Esophagus squamous epithelium (tissue), 5 donors: ENCODE measurements around the gene TFE3. TPM values are rescaled to one million over a fixed set of nuclear protein-coding genes. Genes with fewer than 3 reads are reported as not detected.

Experiments used
- DNase-seq: peaks from one replicate; lab custom pipeline; 2025; lab: John Stamatoyannopoulos, UW
- H3K27ac ChIP-seq, 4 donors: fragments of 200-600 bp; sonication (generic); one replicate each; pipeline ENCODE4 v1.5.1; 2016 to 2019; ENCODE audit warnings: mild to moderate bottlenecking in 1 of 4
- H3K27me3 ChIP-seq, 4 donors: fragments of 200-600 bp; sonication (generic); 1 replicate in 3 of 4; 2 replicates in 1 of 4; pipeline versions ENCODE4 v1.5.1 to v1.6.0; 2017 to 2021; ENCODE audit warnings: antibody characterized with exemption in 1 of 4
- H3K36me3 ChIP-seq, 3 donors: fragments of 200-600 bp; sonication (generic); one replicate each; pipeline ENCODE4 v1.5.1; 2016 to 2019
- H3K4me1 ChIP-seq, 3 donors: fragments of 200-600 bp; sonication (generic); one replicate each; pipeline ENCODE4 v1.5.1; 2017 to 2019
- H3K4me3 ChIP-seq, 4 donors: fragments of 200-600 bp; sonication (generic); 1 replicate in 3 of 4; 2 replicates in 1 of 4; pipeline ENCODE4 v1.5.1; 2016 to 2019; ENCODE audit warnings: mild to moderate bottlenecking in 2 of 4, moderate library complexity in 1 of 4
- H3K9me3 ChIP-seq, 3 donors: fragments of 200-600 bp; sonication (generic); one replicate each; pipeline ENCODE4 v1.5.1; 2016 to 2019
- CTCF ChIP-seq, 6 experiments: fragments of 450-650 bp in 4 of 6; fragments of 200-600 bp in 2 of 6; sonication (generic) in 2 of 6; IDR thresholded peaks; one replicate each; pipeline ENCODE4 v1.5.1; 2016 to 2019; ENCODE audit warnings: antibody characterized with exemption in 6 of 6, mild to moderate bottlenecking in 4 of 6, moderate library complexity in 4 of 6
- POLR2A ChIP-seq, 4 donors: fragments of 450-650 bp; IDR thresholded peaks; one replicate each; pipeline ENCODE4 v1.6.1; 2017; ENCODE audit warnings: antibody characterized with exemption in 4 of 4, mild to moderate bottlenecking in 4 of 4, moderate library complexity in 3 of 4
- WGBS, 2 donors: methylation state at CpG; one replicate each; pipeline ENCODE4 v1.1.5; 2018; 5-methylcytosine and 5-hydroxymethylcytosine counted together
- intact Hi-C: fragments of 100-400 bp; cut with DNase I; formaldehyde crosslinking; loops from one replicate; pipeline ENCODE4 v1.15.0; 2022
- total RNA-seq, 4 donors: library from RNA; depleted of rRNA; stranded (reverse); fragments of >200 nt; gene quantifications; one replicate each; pipeline ENCODE4 v1.1.0, GENCODE V29; 2016
- donor health status: DM: yes; HTN: yes; CAD: no.

Gene TFE3
- total RNA-seq, 4 donors from 2014 or later: 24.3 to 48.4 (median 43.1) TPM

- H3K27me3 ChIP-seq: no peaks in the 10 kb centered on the region
- no peaks in the 10 kb centered on the region for H3K9me3 ChIP-seq
- peaks cover 0 to 2% (median 0%) of the 10 kb centered on the region in 3 donors for H3K4me1 ChIP-seq
- no peak overlapping the region for H3K27ac ChIP-seq
- H3K4me3 ChIP-seq: no peak overlapping the region
- intact Hi-C loops: no loop called here
- WGBS, 2 donors: 100% methylated on average over 3 of the region's 9 CpGs
- no peak for TF ChIP-seq CTCF (IDR thresholded peaks at IDR 0.05)
- no peak for TF ChIP-seq POLR2A (IDR thresholded peaks at IDR 0.05)
- peaks cover 0 to 75% (median 0%) of the 10 kb centered on the region in 3 donors for H3K36me3 ChIP-seq
- DNase-seq: no peak
Observed at GRCh38 chrX:49066690-49067089, 23.5 kb upstream of the TFE3 start.

GRCh38 chrX:49066278-49066677 is 23.1 kb upstream of the TFE3 start:
- Histone ChIP-seq H3K27me3 (no peaks in the 10 kb centered on the region), H3K27ac (no peak overlapping the region), H3K36me3 (peaks cover 0 to 79% (median 0%) of the 10 kb centered on the region in 3 donors), H3K9me3 (no peaks in the 10 kb centered on the region), H3K4me1 (no peaks in the 10 kb centered on the region), H3K4me3 (no peak overlapping the region)
- no peak for TF ChIP-seq CTCF (IDR thresholded peaks at IDR 0.05)
- no peak for TF ChIP-seq POLR2A (IDR thresholded peaks at IDR 0.05)
- WGBS, 2 donors: 68 to 85% methylated on average over 2 of the region's 2 CpGs
- intact Hi-C loops: no loop called here
- DNase-seq: no peak

GRCh38 chrX:49064735-49065134 is 21.6 kb upstream of the TFE3 start:
- intact Hi-C loops: no loop called here
- H3K27me3 ChIP-seq: no peaks in the 10 kb centered on the region
- H3K9me3 ChIP-seq: no peaks in the 10 kb centered on the region
- DNase-seq: no peak
- 82% methylated on average over 5 to 7 of the region's 8 CpGs for WGBS, 2 donors
- no peak overlapping the region for H3K4me3 ChIP-seq
- peaks cover 0 to 79% (median 0%) of the 10 kb centered on the region in 3 donors for H3K36me3 ChIP-seq
- H3K27ac ChIP-seq: no peak overlapping the region
- peaks cover 0 to 9% (median 0%) of the 10 kb centered on the region in 3 donors for H3K4me1 ChIP-seq
- TF ChIP-seq POLR2A (IDR thresholded peaks at IDR 0.05): no peak
- TF ChIP-seq CTCF (IDR thresholded peaks at IDR 0.05): no peak

GRCh38 chrX:49064303-49064702 is 21.1 kb upstream of the TFE3 start:
- Histone ChIP-seq H3K4me1 (peaks cover 0 to 9% (median 0%) of the 10 kb centered on the region in 3 donors), H3K27ac (no peak overlapping the region), H3K4me3 (no peak overlapping the region), H3K36me3 (peaks cover 0 to 77% (median 0%) of the 10 kb centered on the region in 3 donors), H3K27me3 (no peaks in the 10 kb centered on the region), H3K9me3 (no peaks in the 10 kb centered on the region)
- 97% methylated on average over 5 of the region's 20 CpGs; no CpG with 5 or more reads in 1 of the 2 donors for WGBS, 2 donors
- intact Hi-C loops: no loop called here
- no peak for DNase-seq
- TF ChIP-seq POLR2A (IDR thresholded peaks at IDR 0.05) (no peak), CTCF (IDR thresholded peaks at IDR 0.05) (no peak)

GRCh38 chrX:49063715-49064114 is 20.6 kb upstream of the TFE3 start:
- Histone ChIP-seq H3K36me3 (peaks cover 0 to 71% (median 0%) of the 10 kb centered on the region in 3 donors), H3K4me3 (no peak overlapping the region), H3K27me3 (no peaks in the 10 kb centered on the region), H3K9me3 (no peaks in the 10 kb centered on the region), H3K4me1 (peaks cover 0 to 10% (median 0%) of the 10 kb centered on the region in 3 donors), H3K27ac (no peak overlapping the region)
- no CpG with 5 or more reads among the region's 9 CpGs for WGBS, 2 donors
- TF ChIP-seq CTCF (IDR thresholded peaks at IDR 0.05) (no peak), POLR2A (IDR thresholded peaks at IDR 0.05) (no peak)
- intact Hi-C loops: no loop called here
- DNase-seq: no peak
